Upper lobe of left lung (tissue), 4 donors: ENCODE data around the gene RASEF.

Experiments used
- POLR2A ChIP-seq, 4 donors: fragments of 450-650 bp; IDR thresholded peaks; one replicate each; pipeline ENCODE4 v1.5.1; 2016 to 2017; ENCODE audit warnings: antibody characterized with exemption in 4 of 4, mild to moderate bottlenecking in 2 of 4
- TF ChIP-seq, protein P1 (sequence below), 6 experiments: fragments of 450-650 bp in 4 of 6; fragments of 200-600 bp in 2 of 6; sonication (generic) in 2 of 6; IDR thresholded peaks; one replicate each; pipeline ENCODE4 v1.5.1; 2016 to 2019; ENCODE audit warnings: antibody characterized with exemption in 6 of 6

DNA sequence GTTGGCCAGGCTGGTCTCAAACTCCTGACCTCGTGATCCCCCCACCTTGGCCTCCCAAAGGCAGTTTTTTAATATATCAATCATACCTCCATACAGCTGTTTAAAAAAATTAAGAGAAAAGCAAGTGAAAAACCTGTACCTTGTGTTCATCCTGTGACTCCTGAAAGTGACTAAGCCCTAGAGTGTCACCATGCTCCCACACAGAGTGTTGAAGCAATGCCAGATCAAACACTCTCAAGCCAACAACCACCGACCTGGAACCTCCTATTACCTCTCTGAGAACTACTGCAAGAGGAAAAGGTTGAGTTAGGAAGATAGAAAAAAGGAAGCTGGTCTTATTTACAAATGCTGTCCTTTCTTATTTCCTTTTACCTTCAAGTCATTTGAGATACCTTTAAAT is 123.5 kb downstream of the RASEF start:
- no peak for TF ChIP-seq POLR2A (IDR thresholded peaks at IDR 0.05)
- TF ChIP-seq, protein P1, sequence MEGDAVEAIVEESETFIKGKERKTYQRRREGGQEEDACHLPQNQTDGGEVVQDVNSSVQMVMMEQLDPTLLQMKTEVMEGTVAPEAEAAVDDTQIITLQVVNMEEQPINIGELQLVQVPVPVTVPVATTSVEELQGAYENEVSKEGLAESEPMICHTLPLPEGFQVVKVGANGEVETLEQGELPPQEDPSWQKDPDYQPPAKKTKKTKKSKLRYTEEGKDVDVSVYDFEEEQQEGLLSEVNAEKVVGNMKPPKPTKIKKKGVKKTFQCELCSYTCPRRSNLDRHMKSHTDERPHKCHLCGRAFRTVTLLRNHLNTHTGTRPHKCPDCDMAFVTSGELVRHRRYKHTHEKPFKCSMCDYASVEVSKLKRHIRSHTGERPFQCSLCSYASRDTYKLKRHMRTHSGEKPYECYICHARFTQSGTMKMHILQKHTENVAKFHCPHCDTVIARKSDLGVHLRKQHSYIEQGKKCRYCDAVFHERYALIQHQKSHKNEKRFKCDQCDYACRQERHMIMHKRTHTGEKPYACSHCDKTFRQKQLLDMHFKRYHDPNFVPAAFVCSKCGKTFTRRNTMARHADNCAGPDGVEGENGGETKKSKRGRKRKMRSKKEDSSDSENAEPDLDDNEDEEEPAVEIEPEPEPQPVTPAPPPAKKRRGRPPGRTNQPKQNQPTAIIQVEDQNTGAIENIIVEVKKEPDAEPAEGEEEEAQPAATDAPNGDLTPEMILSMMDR (IDR thresholded peaks at IDR 0.05): no peak
